Activated naive CD8-positive, alpha-beta T cell treated with anti-CD3 and anti-CD28 coated beads for 36 hours (primary cell): Measurements from ENCODE around the gene MAML3. TPM values are rescaled to one million over a fixed set of nuclear protein-coding genes. Genes with fewer than 3 reads are reported as not detected.

Experiments used
- DNase-seq: peaks from one replicate; pipeline ENCODE4 v3.0.0; 2021
- H3K27ac Mint-ChIP-seq: one replicate; pipeline ENCODE4 v1.8.0; 2022; ENCODE audit warnings: mild to moderate bottlenecking, moderate library complexity, mixed read lengths
- H3K27me3 Mint-ChIP-seq: one replicate; pipeline ENCODE4 v1.8.0; 2022; ENCODE audit warnings: mild to moderate bottlenecking, mixed read lengths
- H3K36me3 Mint-ChIP-seq: one replicate; pipeline ENCODE4 v1.8.0; 2021; ENCODE audit warnings: mild to moderate bottlenecking, mixed read lengths
- H3K4me1 Mint-ChIP-seq: one replicate; pipeline ENCODE4 v1.8.0; 2021; ENCODE audit warnings: mixed read lengths
- H3K4me3 Mint-ChIP-seq: one replicate; pipeline ENCODE4 v1.8.0; 2022; ENCODE audit warnings: mild to moderate bottlenecking, moderate library complexity, mixed read lengths
- H3K9me3 Mint-ChIP-seq: one replicate; pipeline ENCODE4 v1.8.0; 2022; ENCODE audit warnings: mixed read lengths
- total RNA-seq, 2 experiments: library from RNA; stranded (reverse); gene quantifications; one replicate each; pipeline ENCODE4 v1.2.3, GENCODE V29; 2021

The MAML3 gene
- total RNA-seq, 2 experiments from 2014 or later = 2.1 to 2.3 TPM

DNA sequence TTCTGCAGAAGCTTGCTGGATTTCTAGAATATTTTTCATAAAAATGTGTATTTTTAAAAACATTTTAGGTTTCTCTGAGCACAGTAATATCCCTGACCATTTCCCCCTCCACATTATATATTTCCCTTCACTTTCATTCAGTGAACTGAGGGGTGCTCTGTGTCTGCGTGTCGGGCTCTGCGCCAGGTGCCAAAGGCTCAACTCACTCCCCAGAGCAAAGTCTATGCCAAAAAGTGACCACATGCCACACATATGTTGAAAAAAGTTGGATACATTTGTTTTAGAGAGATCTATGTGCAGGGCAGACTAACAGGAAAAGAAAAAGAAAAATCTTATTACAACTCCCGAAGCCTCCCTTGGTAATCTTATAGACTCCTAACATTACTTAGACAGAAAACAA, 254.6 kb downstream of the MAML3 start:
- no peaks in the 10 kb centered on the region for H3K9me3 Mint-ChIP-seq
- H3K36me3 Mint-ChIP-seq = peaks cover 2% of the 10 kb centered on the region
- DNase-seq = no peak
- peaks cover 3% of the 10 kb centered on the region for H3K4me1 Mint-ChIP-seq
- H3K4me3 Mint-ChIP-seq = no peak overlapping the region
- H3K27ac Mint-ChIP-seq = no peak overlapping the region
- H3K27me3 Mint-ChIP-seq = no peaks in the 10 kb centered on the region

DNA sequence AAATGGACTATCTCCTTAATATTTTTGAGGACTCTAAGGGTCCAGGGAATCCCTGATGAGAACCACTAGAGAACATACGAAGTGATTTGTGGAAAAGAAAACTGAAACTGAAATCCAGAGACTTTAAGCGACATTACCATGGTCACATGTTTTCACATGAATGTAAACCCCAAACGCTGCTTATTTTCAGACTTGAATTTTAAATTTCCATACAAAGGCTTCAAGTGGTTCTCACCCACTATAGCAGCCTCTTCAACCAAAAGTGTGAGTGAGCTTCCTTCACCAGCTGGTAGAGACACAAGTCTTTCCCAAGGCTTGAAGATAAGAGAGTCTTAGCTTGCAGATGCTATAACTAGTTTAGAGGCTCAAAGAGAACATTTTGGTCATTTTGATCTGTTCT, 255.7 kb downstream of the MAML3 start:
- H3K9me3 Mint-ChIP-seq = no peaks in the 10 kb centered on the region
- H3K27me3 Mint-ChIP-seq = no peaks in the 10 kb centered on the region
- H3K4me1 Mint-ChIP-seq = peaks cover 3% of the 10 kb centered on the region
- DNase-seq = no peak
- no peak overlapping the region for H3K27ac Mint-ChIP-seq
- no peaks in the 10 kb centered on the region for H3K36me3 Mint-ChIP-seq
- no peak overlapping the region for H3K4me3 Mint-ChIP-seq

- Mint-ChIP-seq H3K4me1 (peaks cover 3% of the 10 kb centered on the region), H3K27me3 (no peaks in the 10 kb centered on the region), H3K9me3 (no peaks in the 10 kb centered on the region), H3K36me3 (no peaks in the 10 kb centered on the region), H3K27ac (no peak overlapping the region), H3K4me3 (no peak overlapping the region)
- no peak for DNase-seq
Observed at GRCh38 chr4:139896091-139896604, 257.8 kb downstream of the MAML3 start.

DNA sequence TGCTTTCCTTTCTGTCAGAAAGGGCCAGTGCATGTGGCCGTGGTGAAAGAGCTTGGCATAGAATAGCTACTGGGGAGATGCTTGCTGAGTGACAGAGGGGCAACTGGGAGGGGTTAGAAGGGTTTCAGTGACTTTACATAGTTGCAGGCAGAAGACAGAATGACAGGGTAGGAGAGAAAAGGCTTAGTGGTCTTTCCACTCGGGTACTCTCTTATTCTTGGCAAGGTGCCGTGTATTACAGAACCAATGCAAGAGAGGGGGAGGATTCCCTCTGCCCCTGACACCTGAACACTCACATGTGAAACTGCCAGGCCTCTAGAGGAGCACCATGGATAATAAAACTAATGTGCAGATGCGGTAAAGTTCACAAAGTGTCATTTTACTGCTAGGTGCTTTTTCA, 260.2 kb downstream of the MAML3 start:
- Mint-ChIP-seq H3K27ac (no peak overlapping the region), H3K36me3 (no peaks in the 10 kb centered on the region), H3K27me3 (no peaks in the 10 kb centered on the region), H3K9me3 (no peaks in the 10 kb centered on the region), H3K4me3 (no peak overlapping the region), H3K4me1 (no peaks in the 10 kb centered on the region)
- no peak for DNase-seq

- Mint-ChIP-seq H3K27me3 (no peaks in the 10 kb centered on the region), H3K27ac (no peak overlapping the region), H3K9me3 (no peaks in the 10 kb centered on the region), H3K36me3 (no peaks in the 10 kb centered on the region), H3K4me3 (no peak overlapping the region), H3K4me1 (no peaks in the 10 kb centered on the region)
- no peak for DNase-seq
Observed at GRCh38 chr4:139892973-139893736, 260.8 kb downstream of the MAML3 start.

GRCh38 chr4:139890816-139891215, 263.2 kb downstream of the MAML3 start:
- no peaks in the 10 kb centered on the region for H3K27me3 Mint-ChIP-seq
- H3K9me3 Mint-ChIP-seq = no peaks in the 10 kb centered on the region
- H3K4me3 Mint-ChIP-seq = no peak overlapping the region
- no peak overlapping the region for H3K27ac Mint-ChIP-seq
- H3K4me1 Mint-ChIP-seq = no peaks in the 10 kb centered on the region
- no peaks in the 10 kb centered on the region for H3K36me3 Mint-ChIP-seq
- DNase-seq = no peak

DNA sequence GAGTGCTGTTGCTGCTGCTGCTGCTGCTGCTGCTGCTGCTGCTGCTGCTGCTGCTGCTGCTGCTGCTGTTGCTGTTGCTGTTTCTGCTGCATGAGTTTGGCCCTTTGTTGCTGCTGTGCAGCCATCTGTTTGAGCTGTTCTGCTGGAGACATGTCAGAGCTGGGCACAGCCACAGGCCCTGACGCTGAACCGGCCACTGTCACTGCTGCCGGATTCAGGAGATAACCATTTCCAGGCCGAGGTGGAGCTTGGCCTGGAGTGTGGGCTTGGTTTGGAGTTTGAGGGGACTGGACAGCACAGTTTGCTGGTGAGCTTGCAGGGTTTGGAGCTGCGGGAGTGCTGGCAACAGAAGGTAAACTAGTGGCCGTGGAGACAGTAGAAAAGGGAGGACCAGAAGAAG, 264.1 kb downstream of the MAML3 start:
- no peaks in the 10 kb centered on the region for H3K36me3 Mint-ChIP-seq

GRCh38 chr4:139889264-139889663, 264.7 kb downstream of the MAML3 start:
- Mint-ChIP-seq H3K27ac (no peak overlapping the region), H3K27me3 (no peaks in the 10 kb centered on the region), H3K36me3 (no peaks in the 10 kb centered on the region), H3K9me3 (no peaks in the 10 kb centered on the region), H3K4me1 (no peaks in the 10 kb centered on the region), H3K4me3 (no peak overlapping the region)
- DNase-seq = no peak

More for the DNA sequence above, 264.1 kb downstream of the MAML3 start:
- Mint-ChIP-seq H3K4me3 (no peak overlapping the region), H3K9me3 (no peaks in the 10 kb centered on the region), H3K27me3 (no peaks in the 10 kb centered on the region), H3K27ac (no peak overlapping the region), H3K4me1 (no peaks in the 10 kb centered on the region)
- no peak for DNase-seq

DNA sequence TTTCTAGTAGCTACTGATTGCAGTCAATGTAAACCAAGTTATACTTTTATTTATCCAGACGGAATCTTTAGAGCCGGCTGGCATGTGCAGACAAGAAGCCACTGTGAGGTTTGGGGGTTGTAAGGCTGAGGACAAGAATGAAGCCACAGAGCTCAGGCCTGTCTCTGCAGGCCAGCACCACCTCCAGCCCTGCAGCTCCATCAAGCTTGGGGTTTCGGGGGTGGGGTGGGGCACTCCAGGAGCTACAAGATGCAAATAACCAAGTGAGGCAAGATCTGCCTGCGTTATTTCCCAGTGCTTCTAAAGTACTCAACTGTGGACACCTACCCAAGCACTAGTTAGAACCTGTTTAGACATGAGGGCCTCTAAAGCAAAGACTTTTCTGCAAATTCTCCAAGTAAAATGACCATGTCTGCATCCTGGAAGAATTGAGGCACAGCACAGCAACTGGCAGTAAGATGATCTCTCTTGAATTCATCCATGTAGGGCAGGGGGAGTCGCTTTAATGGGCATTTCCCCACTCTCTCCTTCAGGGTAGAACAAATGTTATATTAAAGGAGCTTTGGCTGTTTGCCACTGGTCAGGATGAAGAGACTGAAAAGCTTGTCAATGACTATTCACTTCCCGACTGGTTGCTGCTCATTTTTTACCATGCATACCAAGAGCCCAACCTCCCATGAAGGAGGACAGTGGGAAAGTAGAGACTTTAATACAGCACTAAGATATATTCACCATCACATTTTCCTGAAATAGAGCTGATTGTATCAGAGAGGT, 265.8 kb downstream of the MAML3 start:
- Mint-ChIP-seq H3K27me3 (no peaks in the 10 kb centered on the region), H3K36me3 (peaks cover 2% of the 10 kb centered on the region), H3K4me3 (no peak overlapping the region), H3K9me3 (no peaks in the 10 kb centered on the region), H3K4me1 (no peaks in the 10 kb centered on the region), H3K27ac (no peak overlapping the region)
- DNase-seq = no peak

DNA sequence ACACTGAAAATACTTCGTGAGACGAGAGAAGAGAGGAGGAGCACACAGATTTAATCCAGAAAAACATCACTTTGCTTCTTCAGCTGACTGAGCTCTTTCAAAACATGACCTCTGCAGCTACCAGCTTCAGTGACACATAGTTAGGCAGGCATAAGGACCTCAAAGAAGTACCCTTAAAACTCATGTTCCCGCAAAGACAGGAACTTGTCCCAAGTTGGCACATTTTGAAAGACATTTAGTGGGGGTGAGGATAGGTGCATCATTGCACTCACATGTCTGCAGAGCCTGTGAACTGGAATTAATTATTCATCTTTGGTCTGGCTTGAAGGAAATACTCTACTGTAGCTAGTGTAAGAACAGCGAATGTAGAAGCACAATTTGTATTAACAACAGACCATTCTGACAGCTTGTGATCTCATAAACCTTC, 266.6 kb downstream of the MAML3 start:
- DNase-seq = no peak
- peaks cover 6% of the 10 kb centered on the region for H3K36me3 Mint-ChIP-seq

DNA sequence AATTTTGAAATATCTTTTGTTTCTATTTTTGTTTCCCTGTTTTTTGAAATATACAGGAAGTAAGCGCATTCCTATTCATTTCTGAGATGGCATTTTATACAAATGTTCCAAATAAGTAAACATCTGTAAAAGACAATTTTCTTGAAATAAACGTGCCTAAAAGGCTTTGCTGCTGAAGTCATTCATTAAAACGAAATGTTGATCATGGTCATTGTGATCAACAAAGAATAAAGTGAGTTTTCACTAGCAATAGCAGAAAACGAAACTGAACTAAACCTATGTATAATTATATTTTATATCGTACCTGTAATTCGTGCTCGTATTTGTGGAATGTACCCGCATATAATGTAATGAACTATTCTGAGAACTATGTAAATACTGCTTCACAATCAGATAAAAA, 267.2 kb downstream of the MAML3 start:
- Mint-ChIP-seq H3K36me3 (peaks cover 6% of the 10 kb centered on the region), H3K27ac (no peak overlapping the region), H3K4me3 (no peak overlapping the region), H3K4me1 (no peaks in the 10 kb centered on the region), H3K9me3 (peaks cover 2% of the 10 kb centered on the region), H3K27me3 (no peaks in the 10 kb centered on the region)
- DNase-seq = no peak

More for the DNA sequence above, 266.6 kb downstream of the MAML3 start:
- no peak overlapping the region for H3K4me3 Mint-ChIP-seq
- H3K4me1 Mint-ChIP-seq = no peaks in the 10 kb centered on the region
- H3K27me3 Mint-ChIP-seq = no peaks in the 10 kb centered on the region
- no peak overlapping the region for H3K27ac Mint-ChIP-seq
- peaks cover 2% of the 10 kb centered on the region for H3K9me3 Mint-ChIP-seq

- H3K4me1 Mint-ChIP-seq = no peaks in the 10 kb centered on the region
- H3K9me3 Mint-ChIP-seq = peaks cover 2% of the 10 kb centered on the region
- no peak overlapping the region for H3K27ac Mint-ChIP-seq
- no peaks in the 10 kb centered on the region for H3K27me3 Mint-ChIP-seq
- no peak for DNase-seq
- no peak overlapping the region for H3K4me3 Mint-ChIP-seq
- H3K36me3 Mint-ChIP-seq = peaks cover 6% of the 10 kb centered on the region
Observed at GRCh38 chr4:139884438-139884837, 269.5 kb downstream of the MAML3 start.

DNA sequence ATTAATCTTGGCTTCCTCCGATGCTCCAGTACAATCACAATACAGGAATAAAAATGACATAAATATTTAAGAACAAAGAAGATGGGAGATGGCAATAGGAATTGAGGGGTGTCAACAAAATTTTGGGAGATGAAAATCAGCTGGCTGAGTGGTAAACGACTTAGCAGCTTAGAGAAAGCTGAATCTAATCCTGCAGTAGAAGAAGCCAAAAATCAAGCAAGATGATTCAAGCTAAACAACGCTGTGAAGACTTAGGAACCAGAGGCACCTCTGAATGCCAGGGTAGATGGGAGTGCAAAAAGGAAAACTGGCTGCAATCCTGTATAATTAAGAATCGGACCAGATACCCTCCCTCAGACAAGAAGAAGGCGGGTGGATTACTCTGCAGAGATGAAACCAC, 273.1 kb downstream of the MAML3 start:
- peaks cover 6% of the 10 kb centered on the region for H3K36me3 Mint-ChIP-seq
- no peaks in the 10 kb centered on the region for H3K4me1 Mint-ChIP-seq
- no peak for DNase-seq
- no peak overlapping the region for H3K4me3 Mint-ChIP-seq
- peaks cover 2% of the 10 kb centered on the region for H3K9me3 Mint-ChIP-seq
- no peak overlapping the region for H3K27ac Mint-ChIP-seq
- no peaks in the 10 kb centered on the region for H3K27me3 Mint-ChIP-seq

- Mint-ChIP-seq H3K36me3 (peaks cover 7% of the 10 kb centered on the region), H3K4me3 (no peak overlapping the region), H3K9me3 (peaks cover 4% of the 10 kb centered on the region), H3K27me3 (no peaks in the 10 kb centered on the region), H3K4me1 (no peaks in the 10 kb centered on the region), H3K27ac (no peak overlapping the region)
- DNase-seq = no peak
Observed at GRCh38 chr4:139878050-139878449, 275.9 kb downstream of the MAML3 start.

DNA sequence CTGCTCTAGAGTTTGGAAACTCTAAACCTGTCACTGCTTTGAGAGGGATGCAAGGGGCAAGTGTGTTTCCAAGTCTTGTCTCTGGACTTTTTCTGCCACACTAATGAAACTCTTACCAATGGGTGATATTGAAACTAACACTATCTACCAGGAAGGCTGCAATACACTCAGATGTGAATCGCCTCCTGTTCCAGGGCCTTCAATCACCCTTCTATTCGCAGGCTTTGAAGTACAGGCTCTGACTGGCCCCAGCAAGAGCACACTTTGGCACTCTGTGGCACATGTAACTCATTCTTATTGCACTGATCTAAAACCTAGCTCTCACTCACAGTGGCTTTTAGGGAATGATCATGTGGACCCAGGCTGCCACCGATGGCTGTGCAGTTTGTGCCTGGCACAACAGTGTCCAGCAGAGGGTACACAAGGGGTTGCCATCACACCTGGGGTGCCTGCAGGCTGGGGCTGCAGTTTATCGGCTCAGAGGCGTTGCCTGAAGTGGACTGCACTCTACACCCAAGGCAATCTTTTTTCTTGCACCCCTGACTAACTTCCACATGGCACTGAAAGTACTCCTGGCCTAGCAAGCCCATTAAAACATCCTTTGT, 277.5 kb downstream of the MAML3 start:
- H3K27me3 Mint-ChIP-seq = peaks cover 4% of the 10 kb centered on the region
- no peak for DNase-seq
- peaks cover 8% of the 10 kb centered on the region for H3K36me3 Mint-ChIP-seq
- H3K4me3 Mint-ChIP-seq = no peak overlapping the region
- no peak overlapping the region for H3K27ac Mint-ChIP-seq
- peaks cover 3% of the 10 kb centered on the region for H3K9me3 Mint-ChIP-seq
- H3K4me1 Mint-ChIP-seq = peaks cover 4% of the 10 kb centered on the region
